GM19438 (cell line): ENCODE results near the gene RAB26.
"Not testable (repeated sequence)": the region's sequence is repeated elsewhere in the genome, so short reads cannot be mapped to it uniquely, and the experiment has no call there.

Source experiments
- ATAC-seq: cut with Tn5 transposase; IDR thresholded peaks from one replicate; pipeline ENCODE4 v1.9.1; 2021; ENCODE audit warnings: low read depth; ENCODE audit not compliant: unreplicated experiment

The RAB26 gene

GRCh38 chr16:2116428-2116827, 32.0 kb upstream of the RAB26 start:
- ATAC-seq, result not testable (repeated sequence)

DNA sequence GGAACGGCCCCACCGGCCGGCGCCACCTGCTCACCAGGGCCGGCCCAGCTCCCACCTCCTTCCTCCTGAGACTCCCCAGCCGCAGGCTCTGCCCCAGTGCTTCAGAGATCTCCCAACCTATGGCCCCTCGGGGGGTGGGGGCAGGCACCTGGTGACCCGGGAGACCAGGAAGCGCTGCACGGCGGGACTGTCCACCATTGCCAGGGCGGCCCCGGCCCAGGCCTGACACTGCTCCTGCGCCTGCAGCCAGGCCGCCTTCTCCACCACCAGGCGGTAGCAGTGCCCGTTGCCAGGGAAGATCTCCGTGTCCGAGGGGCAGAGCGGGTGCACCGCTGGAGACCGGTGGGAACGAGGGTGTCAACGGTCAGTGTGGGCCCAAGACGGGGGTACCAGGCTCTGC, 31.1 kb upstream of the RAB26 start:
- not testable (repeated sequence) for ATAC-seq

DNA sequence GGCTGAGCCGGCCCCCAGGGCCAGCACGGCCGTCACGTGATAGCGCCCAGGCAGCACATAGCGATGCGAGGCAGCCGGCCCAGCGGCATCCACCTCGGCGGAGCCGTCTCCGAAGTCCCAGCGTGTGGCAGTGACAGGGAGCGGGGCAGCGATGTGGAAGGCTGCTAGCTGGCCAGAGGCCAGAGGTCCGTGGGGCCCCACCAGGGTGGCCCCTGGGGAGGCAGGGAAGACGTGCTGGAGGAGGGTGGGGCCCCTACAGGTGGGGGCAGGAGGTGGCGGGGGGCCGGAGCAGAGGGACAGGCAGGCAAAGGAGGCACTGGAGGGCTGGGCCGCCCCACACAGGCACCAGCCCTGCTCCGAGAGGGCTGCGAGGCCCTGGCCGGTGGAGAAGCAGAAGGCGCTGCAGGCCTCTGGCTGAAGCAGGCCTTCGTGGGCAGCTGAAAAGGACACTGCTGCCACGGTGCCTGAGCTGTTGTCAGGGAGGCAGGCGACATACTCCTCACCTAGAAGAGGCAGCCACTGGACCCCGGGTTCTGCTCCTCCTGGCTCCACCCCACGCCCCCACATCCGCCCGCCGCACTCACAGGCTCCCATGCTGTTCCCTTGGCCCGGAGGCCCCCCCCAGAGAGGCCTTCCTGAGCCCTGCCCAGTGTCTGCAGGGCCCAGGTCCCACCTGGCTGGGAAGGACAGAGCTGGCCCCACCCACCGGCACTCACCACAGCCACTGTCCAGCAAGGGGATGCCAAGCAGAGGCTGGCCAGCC, 30.3 kb upstream of the RAB26 start:
- ATAC-seq, result not testable (repeated sequence)

- not testable (repeated sequence) for ATAC-seq
These were observed 27.1 kb upstream of the RAB26 start for GRCh38 chr16:2121325-2121724.

DNA sequence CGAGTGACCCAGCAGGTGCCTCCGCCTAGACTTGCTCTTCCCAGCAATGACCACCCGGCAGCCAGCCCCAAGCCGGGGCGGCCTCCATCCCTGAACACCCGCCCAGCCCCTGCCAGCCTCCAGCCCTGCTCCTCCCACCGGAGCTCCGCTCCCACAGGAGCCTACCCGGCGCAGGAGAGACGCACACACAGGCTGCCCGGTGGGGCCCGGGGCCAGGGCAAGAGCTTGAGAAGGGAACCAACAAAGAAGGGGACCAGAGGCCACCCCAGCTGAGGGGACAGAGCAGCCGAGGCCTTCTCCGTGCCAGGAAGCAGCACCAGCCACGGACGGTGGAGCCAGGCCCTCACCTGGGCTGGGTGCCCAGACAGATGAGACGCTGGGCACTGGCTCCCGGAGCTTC, 26.6 kb upstream of the RAB26 start:
- no peak for ATAC-seq

GRCh38 chr16:2122429-2122828, 26.0 kb upstream of the RAB26 start:
- no peak for ATAC-seq

DNA sequence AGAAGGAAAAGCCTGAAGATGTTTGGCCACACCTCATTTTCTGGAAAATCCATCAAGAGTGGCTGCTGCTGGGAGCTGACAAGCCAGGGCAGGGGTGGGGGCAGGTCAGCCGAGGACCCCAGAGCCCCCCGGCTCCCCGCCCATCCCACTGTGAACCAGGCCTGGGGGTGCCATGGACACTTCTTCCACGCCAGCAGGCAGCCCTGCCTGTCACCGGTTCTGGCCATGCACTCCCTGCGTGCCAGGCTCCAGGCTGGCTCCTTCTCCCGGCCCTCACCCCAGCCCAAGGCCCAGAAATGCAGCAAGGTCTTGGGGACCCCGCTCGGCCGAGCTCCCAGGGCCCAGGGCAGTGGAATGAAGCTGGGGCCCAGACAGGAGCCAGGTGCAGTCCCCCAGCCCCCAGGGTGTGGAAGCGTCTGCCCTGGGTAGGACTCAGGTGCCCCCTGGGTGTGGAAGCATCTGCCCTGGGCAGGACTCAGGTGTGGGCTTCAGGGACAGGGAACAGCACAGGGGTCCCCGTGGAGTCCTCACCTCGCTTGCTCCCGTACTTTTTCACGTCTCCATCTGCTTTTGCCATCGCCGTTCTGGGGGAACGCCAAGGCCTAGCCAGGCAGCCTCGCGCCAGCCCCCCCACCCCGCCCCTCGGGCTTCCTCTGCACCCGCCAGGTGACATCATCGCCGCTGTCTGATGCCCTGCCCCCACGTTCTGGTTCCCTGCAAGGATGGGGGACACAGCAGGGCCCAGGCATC, 25.3 kb upstream of the RAB26 start:
- not testable (repeated sequence) for ATAC-seq

GRCh38 chr16:2123706-2124376, 24.6 kb upstream of the RAB26 start:
- ATAC-seq, result not testable (repeated sequence)

- ATAC-seq, result not testable (repeated sequence)
These were observed 24.1 kb upstream of the RAB26 start for GRCh38 chr16:2124377-2124693.

GRCh38 chr16:2124694-2125444, 23.6 kb upstream of the RAB26 start:
- not testable (repeated sequence) for ATAC-seq

GRCh38 chr16:2125609-2126008, 22.8 kb upstream of the RAB26 start:
- ATAC-seq, result not testable (repeated sequence)

DNA sequence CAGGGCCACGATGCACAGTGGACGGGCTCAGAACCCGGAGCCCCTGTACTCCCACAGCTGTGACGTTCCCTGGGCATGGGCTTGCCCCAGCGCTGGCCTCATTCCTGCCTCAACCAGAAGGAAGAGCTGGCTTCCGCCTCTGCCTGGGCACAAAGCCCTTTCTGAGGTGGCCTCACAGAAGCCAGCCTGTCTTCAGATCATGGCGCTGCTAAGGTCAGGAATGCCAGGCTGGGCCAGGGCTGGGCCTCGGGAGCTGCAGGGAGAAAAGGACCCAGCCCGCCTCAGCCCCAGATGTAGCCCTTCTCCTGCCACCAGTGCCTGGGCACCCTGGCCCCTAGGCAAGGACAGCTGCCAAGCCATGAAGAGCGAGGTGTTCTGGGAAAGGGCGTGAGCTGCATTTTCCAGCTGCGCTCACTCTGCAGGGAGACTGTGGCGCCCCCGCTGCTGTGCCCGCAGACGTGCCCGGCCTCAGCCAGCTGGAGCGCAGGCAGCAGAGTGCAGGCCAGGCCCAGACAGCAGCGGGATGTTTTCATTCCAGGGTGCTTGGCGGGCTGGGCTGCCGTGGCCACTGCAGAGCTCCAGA, 22.2 kb upstream of the RAB26 start:
- not testable (repeated sequence) for ATAC-seq

GRCh38 chr16:2126928-2127556, 21.4 kb upstream of the RAB26 start:
- ATAC-seq, result not testable (repeated sequence)

GRCh38 chr16:2127630-2128280, 20.7 kb upstream of the RAB26 start:
- not testable (repeated sequence) for ATAC-seq

GRCh38 chr16:2129251-2129650, 19.2 kb upstream of the RAB26 start:
- not testable (repeated sequence) for ATAC-seq

- ATAC-seq, result not testable (repeated sequence)
These were observed 18.5 kb upstream of the RAB26 start for GRCh38 chr16:2129890-2130447.

DNA sequence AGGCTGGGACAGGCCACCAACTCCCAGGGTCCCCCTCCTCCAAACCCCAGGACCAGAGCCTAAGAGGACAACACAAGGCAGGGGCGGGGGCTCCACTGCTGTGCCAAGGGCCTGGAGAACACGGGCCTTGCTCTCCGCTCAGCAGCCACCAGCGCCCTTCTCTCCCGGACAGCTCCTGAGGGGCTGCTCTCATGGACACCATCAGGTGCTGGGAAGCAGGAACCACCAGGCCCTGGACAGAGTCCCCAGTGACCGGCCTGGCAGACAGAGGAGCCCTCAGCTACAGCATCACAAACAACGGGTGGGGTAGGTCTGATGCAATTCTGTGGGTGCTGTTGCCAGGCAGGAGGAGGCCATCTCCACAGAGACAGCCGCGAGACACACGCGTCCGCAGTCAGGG, 14.6 kb upstream of the RAB26 start:
- ATAC-seq, result not testable (repeated sequence)

- not testable (repeated sequence) for ATAC-seq
These were observed 13.4 kb upstream of the RAB26 start for GRCh38 chr16:2135071-2135470.
